PFSK-1 (cell line): ENCODE data around the gene ACAP2.

Source experiments
- POLR2AphosphoS5 ChIP-seq: IDR thresholded peaks from 2 replicates; pipeline ENCODE4 v1.6.1; 2012; ENCODE audit warnings: low read depth, mild to moderate bottlenecking, control low read depth, low read length, moderate library complexity
- SIN3A ChIP-seq: IDR thresholded peaks from 2 replicates; pipeline ENCODE4 v1.6.1; 2012; ENCODE audit warnings: mild to moderate bottlenecking, low read length, moderate library complexity, borderline replicate concordance; ENCODE audit not compliant: insufficient read depth
- TAF1 ChIP-seq: IDR thresholded peaks from 2 replicates; pipeline ENCODE4 v1.6.1; 2012; ENCODE audit warnings: low read length, control low read depth, borderline replicate concordance; ENCODE audit not compliant: insufficient read depth
- TF ChIP-seq, protein P1 (sequence below), 2 experiments: IDR thresholded peaks; 2 replicates each; pipeline versions ENCODE4 v1.6.1 to v1.8.0; 2011 to 2012; ENCODE audit warnings: low read depth in 2 of 2, low read length in 2 of 2, control low read depth in 1 of 2, inconsistent platforms in 1 of 2, mild to moderate bottlenecking in 1 of 2, moderate library complexity in 1 of 2; ENCODE audit not compliant: insufficient read depth in 1 of 2

DNA sequence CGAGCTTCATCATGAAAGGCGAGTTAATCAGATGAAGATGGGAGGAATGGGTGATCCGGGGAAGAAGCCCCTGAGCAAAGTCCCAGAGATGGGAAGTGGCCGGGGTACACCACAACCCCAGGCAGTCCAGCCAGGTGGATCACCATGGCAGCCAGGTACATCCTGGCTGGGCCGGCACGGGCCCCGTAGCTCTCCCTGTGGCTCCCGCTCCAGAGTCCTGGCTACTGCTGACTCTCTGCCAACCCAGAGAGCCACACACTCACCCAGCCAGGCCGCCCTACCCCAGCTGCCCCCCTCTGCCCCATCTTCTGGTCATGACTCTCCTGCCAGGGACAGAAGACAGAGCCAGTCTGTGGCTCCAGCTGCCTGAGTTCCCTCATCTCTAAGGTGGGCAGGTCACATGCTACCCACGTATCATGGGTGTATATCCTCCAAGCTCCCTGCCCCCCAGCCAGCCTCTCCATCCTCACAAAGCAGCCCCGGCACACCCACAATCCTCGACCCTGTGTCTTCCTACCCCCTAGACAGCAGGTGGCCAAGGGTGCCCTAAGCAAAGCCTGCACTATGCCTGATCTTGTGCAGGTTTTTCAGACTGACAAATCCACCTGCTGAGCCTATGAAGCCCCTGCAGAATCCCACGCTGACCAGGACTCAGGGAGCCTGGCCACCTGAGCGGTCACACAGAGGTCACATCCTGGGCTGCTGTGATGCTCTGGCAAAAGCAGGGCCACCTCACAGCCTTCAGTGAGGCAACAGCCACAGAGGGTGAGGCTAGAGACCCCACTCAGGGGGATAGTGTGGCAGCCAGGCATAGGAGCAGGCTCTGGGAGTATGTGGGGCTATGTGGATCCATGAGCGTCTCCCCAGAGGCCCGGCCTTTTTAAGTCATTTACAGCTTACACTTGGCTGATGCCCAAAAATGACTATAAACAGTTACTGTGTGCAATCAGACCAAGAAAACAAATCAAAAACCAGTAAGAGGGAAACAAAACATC, 185.1 kb downstream of the ACAP2 start:
- TF ChIP-seq POLR2AphosphoS5 (no peak), SIN3A (no peak), TAF1 (no peak)
- TF ChIP-seq, protein P1, sequence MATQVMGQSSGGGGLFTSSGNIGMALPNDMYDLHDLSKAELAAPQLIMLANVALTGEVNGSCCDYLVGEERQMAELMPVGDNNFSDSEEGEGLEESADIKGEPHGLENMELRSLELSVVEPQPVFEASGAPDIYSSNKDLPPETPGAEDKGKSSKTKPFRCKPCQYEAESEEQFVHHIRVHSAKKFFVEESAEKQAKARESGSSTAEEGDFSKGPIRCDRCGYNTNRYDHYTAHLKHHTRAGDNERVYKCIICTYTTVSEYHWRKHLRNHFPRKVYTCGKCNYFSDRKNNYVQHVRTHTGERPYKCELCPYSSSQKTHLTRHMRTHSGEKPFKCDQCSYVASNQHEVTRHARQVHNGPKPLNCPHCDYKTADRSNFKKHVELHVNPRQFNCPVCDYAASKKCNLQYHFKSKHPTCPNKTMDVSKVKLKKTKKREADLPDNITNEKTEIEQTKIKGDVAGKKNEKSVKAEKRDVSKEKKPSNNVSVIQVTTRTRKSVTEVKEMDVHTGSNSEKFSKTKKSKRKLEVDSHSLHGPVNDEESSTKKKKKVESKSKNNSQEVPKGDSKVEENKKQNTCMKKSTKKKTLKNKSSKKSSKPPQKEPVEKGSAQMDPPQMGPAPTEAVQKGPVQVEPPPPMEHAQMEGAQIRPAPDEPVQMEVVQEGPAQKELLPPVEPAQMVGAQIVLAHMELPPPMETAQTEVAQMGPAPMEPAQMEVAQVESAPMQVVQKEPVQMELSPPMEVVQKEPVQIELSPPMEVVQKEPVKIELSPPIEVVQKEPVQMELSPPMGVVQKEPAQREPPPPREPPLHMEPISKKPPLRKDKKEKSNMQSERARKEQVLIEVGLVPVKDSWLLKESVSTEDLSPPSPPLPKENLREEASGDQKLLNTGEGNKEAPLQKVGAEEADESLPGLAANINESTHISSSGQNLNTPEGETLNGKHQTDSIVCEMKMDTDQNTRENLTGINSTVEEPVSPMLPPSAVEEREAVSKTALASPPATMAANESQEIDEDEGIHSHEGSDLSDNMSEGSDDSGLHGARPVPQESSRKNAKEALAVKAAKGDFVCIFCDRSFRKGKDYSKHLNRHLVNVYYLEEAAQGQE (IDR thresholded peaks at IDR 0.05; ENCODE audit: insufficient read depth in 1 of 2, low read depth in 2 of 2, low read length in 2 of 2) = no peak
